Kidney capillary endothelial cell (primary cell): Measurements from ENCODE around the gene GPR62.

Experiments
- DNase-seq: peaks from one replicate; pipeline ENCODE4 v3.0.0-alpha.2; 2018; ENCODE audit warnings: low spot score

GPR62 gene

GRCh38 chr3:51955893-51956770 lies 951 bp downstream of the GPR62 start:
- DNase-seq: peak; percentile 64

DNA sequence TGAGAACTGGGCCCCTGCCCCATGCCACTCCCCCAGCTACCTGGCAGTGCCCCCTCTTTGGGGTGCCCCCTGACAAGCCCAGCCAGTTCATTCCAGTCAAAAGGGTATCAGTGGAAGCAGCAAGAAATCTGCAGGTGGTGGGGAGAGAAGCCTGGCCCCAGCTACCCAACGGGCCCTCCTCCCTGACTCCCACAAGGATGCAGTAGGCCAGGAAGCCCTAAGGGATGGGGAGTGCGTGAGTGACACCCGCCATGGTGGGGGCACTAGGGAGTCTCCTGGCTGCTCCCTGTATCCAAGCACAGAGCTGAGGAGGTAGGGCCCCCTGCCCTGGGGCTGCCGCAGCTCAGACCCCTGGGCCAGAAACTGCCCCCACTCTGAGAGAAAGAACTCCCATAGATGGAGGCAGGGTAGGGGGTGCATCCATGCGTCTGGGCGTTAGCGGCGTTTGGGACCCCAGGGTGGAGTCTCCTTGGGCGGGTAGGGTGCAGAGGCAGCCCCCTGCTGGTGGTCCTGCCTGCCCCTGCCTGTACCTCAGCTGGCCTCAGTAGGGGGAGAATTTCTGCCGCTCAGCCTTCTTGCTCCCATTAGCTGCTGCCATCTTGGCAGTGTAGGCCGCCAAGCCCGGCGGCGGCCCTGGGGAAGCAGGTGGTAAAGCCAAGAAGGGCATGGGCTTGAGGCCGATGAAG lies 2.5 kb downstream of the GPR62 start:
- no peak for DNase-seq

GRCh38 chr3:51958603-51959521 lies 3.7 kb downstream of the GPR62 start:
- no peak for DNase-seq

DNA sequence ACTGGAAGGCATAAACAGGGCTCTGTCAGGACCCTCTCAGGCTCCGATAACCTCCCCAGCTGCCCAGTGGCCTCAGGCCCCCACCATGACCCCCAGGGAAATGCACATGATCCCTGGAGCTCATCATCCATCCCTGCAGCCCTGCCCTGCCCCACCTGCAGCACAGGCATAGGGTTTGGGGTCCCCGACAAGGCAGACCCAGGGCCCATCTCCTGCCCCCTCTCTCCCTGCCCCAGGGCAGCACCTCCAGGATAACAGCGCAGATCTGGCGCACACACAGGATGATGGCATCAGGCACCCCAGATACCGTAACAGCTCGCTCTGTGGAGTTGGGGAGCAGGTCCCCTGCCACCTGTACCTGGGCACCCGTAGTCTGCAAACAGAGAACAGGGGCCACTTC lies 4.5 kb downstream of the GPR62 start:
- DNase-seq: no peak

- DNase-seq: no peak
These were observed 5.2 kb downstream of the GPR62 start for GRCh38 chr3:51960386-51960785.

DNA sequence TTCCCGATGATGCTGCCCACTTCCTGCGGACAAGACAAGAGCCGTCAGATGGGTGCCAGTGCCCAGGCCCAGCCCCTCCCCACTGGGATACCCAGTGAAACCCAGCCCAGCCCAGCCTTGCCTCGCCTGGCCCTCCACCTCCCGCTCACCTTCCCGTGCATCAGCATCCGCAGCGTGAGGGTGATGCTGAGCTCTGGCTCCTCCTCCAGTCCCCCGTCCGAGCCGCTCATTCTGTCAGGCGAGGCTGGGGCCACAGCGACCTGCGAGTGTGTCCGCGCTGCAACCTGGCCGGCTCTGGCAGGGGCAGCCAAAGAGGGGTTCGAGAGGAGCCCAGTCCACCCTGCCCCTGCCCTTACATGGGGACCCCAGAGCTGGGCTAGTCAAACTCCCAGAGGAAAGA lies 5.8 kb downstream of the GPR62 start:
- DNase-seq: no peak

GRCh38 chr3:51961602-51962569 lies 6.7 kb downstream of the GPR62 start:
- no peak for DNase-seq

- DNase-seq: no peak
These were observed 7.8 kb downstream of the GPR62 start for GRCh38 chr3:51962854-51963530.

GRCh38 chr3:51963951-51964451 lies 8.8 kb downstream of the GPR62 start:
- DNase-seq: no peak

- DNase-seq: no peak
These were observed 9.3 kb downstream of the GPR62 start for GRCh38 chr3:51964521-51964920.

GRCh38 chr3:51966016-51966415 lies 10.8 kb downstream of the GPR62 start:
- no peak for DNase-seq

DNA sequence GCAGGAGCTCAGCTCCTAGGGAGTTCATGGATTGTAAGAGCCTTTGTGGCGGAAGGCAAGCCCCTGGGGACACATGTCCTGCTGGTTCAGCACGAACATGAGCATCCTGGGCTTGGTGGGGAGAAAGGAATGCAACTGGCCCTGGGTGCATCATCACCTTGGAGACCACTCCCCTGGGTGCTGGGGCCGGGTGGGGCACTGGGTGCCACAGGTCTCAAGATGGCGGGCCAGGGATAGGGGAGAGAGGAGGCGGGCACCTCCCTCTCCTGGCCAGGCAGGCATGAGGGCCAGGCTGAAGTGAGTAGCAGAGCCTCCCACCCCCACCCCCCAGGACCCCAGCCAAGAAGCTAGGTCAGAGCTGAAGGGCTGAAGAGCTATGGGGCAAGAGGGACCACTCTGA lies 11.3 kb downstream of the GPR62 start:
- DNase-seq: no peak

GRCh38 chr3:51966922-51967383 lies 11.8 kb downstream of the GPR62 start:
- no peak for DNase-seq

DNA sequence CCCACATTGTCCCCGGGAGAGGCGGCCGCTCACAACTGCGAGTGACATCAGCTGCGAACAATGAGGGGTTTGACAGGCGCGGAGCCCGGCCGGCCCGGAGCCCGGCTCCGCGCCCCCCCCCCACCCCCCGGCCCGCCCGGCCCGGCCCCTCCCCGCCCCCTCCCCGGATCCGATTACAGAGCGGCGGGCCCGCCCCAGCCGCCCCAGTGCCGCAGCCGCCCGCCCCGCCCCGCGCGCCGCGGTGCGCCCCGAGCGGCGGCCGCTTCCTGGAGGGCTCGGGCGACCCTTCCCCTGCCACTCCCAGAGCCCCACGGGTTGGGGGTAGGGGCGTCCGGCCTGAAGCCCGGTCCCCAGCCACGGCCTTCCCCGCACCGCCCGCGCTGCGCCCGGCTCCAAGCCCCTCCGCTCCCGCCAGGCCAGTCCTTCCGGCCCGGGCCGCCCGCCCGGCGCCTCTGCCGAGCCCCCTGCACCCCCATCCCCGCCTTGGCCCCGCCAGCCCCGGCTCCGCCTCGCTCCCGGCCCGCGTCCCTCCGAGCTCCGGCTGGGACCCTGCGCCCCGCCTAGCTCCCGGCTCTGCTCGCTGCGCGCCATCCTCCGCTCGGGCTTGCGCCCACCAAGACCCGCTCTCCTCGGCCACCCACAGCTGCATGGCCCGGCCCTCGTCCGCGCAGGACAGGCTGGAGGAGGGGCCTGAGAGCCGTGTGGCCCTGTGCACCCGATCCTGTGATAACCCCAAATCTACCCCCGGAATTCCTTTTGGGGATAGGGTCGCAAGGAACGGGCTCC lies 12.4 kb downstream of the GPR62 start, which contains the start of gene PCBP4:
Gene PCBP4, minus strand, starts transcription at position 71 of the 786 bp plus-strand sequence. CDS start 6,214 bp downstream, outside the sequence.
- DNase-seq: peak; percentile 26

DNA sequence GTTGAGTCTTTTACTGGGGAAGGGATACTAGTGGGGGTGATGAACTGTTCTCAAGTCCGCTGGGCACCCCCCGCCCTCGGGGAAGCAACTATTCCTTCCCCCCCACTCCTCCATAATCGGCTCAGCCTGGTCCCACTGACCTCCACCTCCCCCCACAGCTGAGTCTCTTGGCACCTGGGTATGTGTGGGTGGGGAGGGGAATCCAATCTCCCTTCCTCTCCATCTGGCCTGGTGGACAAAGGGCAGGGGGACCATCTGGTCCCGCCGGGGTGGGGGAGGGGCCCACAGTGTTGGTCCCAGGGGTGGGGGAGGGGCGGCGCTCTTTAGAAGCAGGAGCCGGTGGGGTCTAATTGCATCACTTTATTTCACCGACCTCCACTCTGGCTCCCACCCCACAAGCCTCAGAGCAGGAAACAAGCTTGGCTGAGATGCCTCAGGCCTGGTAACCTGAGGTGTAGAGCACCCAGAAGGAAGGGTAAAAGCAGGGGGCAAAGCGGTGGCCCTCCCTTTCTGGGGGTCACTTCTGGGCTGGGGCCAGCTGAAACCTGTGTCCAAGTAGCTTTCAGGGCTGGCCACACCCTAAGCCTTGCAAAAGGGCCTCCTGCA lies 13.1 kb downstream of the GPR62 start:
- peak; percentile 25 for DNase-seq

- DNase-seq: no peak
These were observed 13.9 kb downstream of the GPR62 start for GRCh38 chr3:51968883-51969678.

GRCh38 chr3:51969841-51970240 lies 14.7 kb downstream of the GPR62 start:
- no peak for DNase-seq
